DOHH2 (cell line): Measurements from ENCODE around the gene SPIRE1.

Source experiments
- EZH2phosphoT487 ChIP-seq: fragments of 200-600 bp; sonication (generic); IDR thresholded peaks from 2 replicates; pipeline ENCODE4 v1.6.1; 2017; ENCODE audit warnings: borderline replicate concordance, mild to moderate bottlenecking, antibody characterized with exemption, low read length, moderate library complexity, mixed read lengths
- TF ChIP-seq, protein P1 (sequence below): fragments of 200-600 bp; sonication (generic); IDR thresholded peaks from one replicate; pipeline ENCODE4 v1.5.1; 2014; ENCODE audit warnings: antibody characterized with exemption, mild to moderate bottlenecking, low read depth, low read length; ENCODE audit not compliant: poor library complexity, severe bottlenecking

DNA sequence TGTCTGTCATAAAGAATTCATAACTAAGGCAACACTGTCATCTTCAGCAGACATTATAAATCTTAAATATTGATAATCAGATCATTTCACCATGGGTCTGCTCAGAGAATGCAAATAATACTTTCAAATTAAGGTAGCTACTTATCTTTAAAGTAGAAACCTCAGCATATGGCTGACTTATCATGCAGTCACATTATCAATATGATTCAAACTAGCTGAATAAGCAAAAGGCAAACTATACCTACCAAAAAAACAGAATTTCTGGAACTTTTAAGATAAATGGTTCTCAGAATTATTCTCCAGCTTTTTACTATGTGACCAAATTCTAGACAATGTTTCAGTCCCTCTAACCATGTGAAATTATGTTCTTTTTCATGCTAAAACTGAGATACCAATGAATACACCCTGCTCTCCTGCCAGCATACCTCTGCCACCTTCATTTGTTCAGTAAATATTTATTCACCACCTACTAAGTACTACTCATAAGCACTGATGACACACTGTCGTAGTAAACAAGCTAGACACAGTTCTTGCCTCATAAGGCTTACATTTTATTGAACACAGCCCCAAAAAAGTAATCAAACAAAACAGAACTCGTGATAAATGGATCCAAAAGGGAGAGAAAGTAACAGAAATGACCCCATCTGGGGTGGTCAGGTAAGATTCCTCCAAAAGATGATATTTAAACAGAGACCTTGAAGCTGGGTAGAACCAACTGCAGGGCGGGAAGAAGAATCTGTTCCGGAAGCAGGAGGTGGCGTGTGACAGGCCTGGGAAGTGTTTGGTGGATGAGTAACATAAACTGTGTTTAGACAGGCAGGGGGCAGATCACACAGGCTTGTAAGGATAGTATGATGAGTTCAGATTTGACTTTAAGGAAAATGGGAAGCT, 17.7 kb downstream of the SPIRE1 start:
- TF ChIP-seq, protein P1, sequence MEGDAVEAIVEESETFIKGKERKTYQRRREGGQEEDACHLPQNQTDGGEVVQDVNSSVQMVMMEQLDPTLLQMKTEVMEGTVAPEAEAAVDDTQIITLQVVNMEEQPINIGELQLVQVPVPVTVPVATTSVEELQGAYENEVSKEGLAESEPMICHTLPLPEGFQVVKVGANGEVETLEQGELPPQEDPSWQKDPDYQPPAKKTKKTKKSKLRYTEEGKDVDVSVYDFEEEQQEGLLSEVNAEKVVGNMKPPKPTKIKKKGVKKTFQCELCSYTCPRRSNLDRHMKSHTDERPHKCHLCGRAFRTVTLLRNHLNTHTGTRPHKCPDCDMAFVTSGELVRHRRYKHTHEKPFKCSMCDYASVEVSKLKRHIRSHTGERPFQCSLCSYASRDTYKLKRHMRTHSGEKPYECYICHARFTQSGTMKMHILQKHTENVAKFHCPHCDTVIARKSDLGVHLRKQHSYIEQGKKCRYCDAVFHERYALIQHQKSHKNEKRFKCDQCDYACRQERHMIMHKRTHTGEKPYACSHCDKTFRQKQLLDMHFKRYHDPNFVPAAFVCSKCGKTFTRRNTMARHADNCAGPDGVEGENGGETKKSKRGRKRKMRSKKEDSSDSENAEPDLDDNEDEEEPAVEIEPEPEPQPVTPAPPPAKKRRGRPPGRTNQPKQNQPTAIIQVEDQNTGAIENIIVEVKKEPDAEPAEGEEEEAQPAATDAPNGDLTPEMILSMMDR: no peak
- TF ChIP-seq EZH2phosphoT487: no peak
